ENCODE data around the gene CHST11.

The CHST11 gene

GRCh38 chr12:104671409-104672095 is 214.8 kb downstream of the CHST11 start:
- no peak for TF ChIP-seq CTCF (IDR thresholded peaks at IDR 0.05; ENCODE audit: low read depth, low read length)
- peak; percentile 84 for DNase-seq (ENCODE audit: low read depth, low spot score)
- in situ Hi-C loops (cut with HindIII; ENCODE audit: low sequenced_read_pairs): no loop called here
- H3K4me3 ChIP-seq (ENCODE audit: low read depth, low read length): no peak overlapping the region

GRCh38 chr12:104672096-104672445 is 215.3 kb downstream of the CHST11 start:
- in situ Hi-C loops (cut with HindIII; ENCODE audit: low sequenced_read_pairs): no loop called here
- no peak overlapping the region for H3K4me3 ChIP-seq (ENCODE audit: low read depth, low read length)
- no peak for DNase-seq (ENCODE audit: low read depth, low spot score)
- no peak for TF ChIP-seq CTCF (IDR thresholded peaks at IDR 0.05; ENCODE audit: low read depth, low read length)

- no peak for TF ChIP-seq CTCF (IDR thresholded peaks at IDR 0.05; ENCODE audit: low read depth, low read length)
- peak; percentile 16 for DNase-seq (ENCODE audit: low read depth, low spot score)
- in situ Hi-C loops (cut with HindIII; ENCODE audit: low sequenced_read_pairs): no loop called here
- no peak overlapping the region for H3K4me3 ChIP-seq (ENCODE audit: low read depth, low read length)
These were observed 215.9 kb downstream of the CHST11 start for GRCh38 chr12:104672501-104673265.

- no peak for TF ChIP-seq CTCF (IDR thresholded peaks at IDR 0.05; ENCODE audit: low read depth, low read length)
- H3K4me3 ChIP-seq (ENCODE audit: low read depth, low read length): no peak overlapping the region
- no peak for DNase-seq (ENCODE audit: low read depth, low spot score)
- in situ Hi-C loops (cut with HindIII; ENCODE audit: low sequenced_read_pairs): no loop called here
These were observed 216.5 kb downstream of the CHST11 start for GRCh38 chr12:104673294-104673693.

GRCh38 chr12:104673696-104674482 is 217.1 kb downstream of the CHST11 start:
- no peak overlapping the region for H3K4me3 ChIP-seq (ENCODE audit: low read depth, low read length)
- DNase-seq (ENCODE audit: low read depth, low spot score): no peak
- in situ Hi-C loops (cut with HindIII; ENCODE audit: low sequenced_read_pairs): no loop called here
- no peak for TF ChIP-seq CTCF (IDR thresholded peaks at IDR 0.05; ENCODE audit: low read depth, low read length)

- in situ Hi-C loops (cut with HindIII; ENCODE audit: low sequenced_read_pairs): no loop called here
- no peak for TF ChIP-seq CTCF (IDR thresholded peaks at IDR 0.05; ENCODE audit: low read depth, low read length)
- no peak for DNase-seq (ENCODE audit: low read depth, low spot score)
- no peak overlapping the region for H3K4me3 ChIP-seq (ENCODE audit: low read depth, low read length)
These were observed 219.9 kb downstream of the CHST11 start for GRCh38 chr12:104676636-104677035.

All from astrocyte of the spinal cord (primary cell).